Measurements from ENCODE around the gene FAM83G. TPM values are rescaled to one million over a fixed set of nuclear protein-coding genes. Genes with fewer than 3 reads are reported as not detected.

The FAM83G gene
- total and polyA plus RNA-seq, 8 donors: 2.9 to 12.1 (median 3.6) TPM

DNA sequence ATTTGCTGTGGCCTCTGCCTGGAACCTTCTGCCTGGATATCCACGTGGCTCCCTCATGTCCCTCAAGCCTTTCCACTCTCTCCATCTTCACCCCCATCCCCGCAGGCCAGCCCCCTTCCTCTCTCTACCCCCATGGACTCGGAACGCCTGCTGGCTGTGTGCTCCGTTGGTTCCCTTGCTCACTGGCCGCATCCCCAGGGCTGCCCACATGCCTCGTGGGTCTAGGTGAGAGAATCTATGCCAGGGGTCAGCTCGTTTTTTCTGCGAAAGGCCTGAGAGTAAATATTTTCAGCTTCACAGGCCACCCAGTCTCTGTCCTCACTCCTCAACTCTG is 40.6 kb downstream of the FAM83G start:
- H3K27me3 ChIP-seq: no peaks in the 10 kb centered on the region
- no peak overlapping the region for H3K4me3 ChIP-seq
- TF ChIP-seq, protein P1, sequence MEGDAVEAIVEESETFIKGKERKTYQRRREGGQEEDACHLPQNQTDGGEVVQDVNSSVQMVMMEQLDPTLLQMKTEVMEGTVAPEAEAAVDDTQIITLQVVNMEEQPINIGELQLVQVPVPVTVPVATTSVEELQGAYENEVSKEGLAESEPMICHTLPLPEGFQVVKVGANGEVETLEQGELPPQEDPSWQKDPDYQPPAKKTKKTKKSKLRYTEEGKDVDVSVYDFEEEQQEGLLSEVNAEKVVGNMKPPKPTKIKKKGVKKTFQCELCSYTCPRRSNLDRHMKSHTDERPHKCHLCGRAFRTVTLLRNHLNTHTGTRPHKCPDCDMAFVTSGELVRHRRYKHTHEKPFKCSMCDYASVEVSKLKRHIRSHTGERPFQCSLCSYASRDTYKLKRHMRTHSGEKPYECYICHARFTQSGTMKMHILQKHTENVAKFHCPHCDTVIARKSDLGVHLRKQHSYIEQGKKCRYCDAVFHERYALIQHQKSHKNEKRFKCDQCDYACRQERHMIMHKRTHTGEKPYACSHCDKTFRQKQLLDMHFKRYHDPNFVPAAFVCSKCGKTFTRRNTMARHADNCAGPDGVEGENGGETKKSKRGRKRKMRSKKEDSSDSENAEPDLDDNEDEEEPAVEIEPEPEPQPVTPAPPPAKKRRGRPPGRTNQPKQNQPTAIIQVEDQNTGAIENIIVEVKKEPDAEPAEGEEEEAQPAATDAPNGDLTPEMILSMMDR (IDR thresholded peaks at IDR 0.05): no peak
- H3K27ac ChIP-seq: no peak overlapping the region
- intact Hi-C loops (cut with DNase I): no loop called here
- H3K4me1 ChIP-seq: peaks cover 0 to 18% of the 10 kb centered on the region in 2 donors
- no peaks in the 10 kb centered on the region for H3K36me3 ChIP-seq
- DNase-seq (no peak), ATAC-seq (no peak)
- no peaks in the 10 kb centered on the region for H3K9me3 ChIP-seq

DNA sequence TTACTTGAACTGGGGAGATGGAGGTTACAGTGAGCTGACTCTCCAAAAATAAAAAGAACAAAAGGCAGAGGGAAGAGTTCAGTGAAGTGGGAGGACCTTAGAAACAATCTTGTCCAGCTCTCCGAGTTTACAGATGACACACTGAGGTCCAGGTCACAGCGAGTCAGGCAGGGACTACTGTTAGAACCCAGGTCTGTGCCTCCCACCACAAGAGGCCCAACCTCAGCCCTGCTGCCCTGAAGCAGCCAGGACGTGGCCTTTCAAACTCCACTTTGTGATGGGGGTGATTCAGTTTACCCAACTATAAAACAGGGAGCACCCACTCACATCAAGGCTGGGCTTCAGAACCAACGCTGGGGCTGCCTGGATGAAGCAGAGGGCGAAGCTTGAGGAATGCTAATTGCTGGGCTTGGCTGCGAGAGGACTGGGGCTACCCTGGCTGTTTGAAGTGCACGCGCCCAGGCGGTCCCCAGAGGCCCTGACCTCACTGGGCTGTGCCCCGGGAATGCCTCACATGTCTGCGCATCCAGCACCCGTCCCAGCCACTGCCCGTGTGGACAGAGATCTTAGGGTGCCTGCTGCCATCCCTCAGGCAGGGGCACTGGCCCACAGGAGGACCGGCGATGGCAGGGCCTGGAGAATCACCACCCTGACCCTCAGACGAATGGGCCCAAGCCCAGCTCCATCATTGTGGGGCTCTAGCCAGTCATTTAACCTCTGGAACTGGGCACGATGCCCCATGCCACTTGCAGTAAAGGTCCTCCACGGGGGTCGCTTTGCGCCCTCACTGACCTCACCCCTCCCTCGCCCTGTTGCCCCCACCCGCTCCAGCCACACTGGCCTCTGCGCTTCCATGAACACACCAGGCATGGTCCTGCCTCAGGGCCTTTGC is 41.2 kb downstream of the FAM83G start:
- Histone ChIP-seq H3K9me3 (no peaks in the 10 kb centered on the region), H3K27ac (no peak overlapping the region), H3K4me3 (no peak overlapping the region), H3K4me1 (peaks cover 0 to 12% of the 10 kb centered on the region in 2 donors), H3K36me3 (no peaks in the 10 kb centered on the region), H3K27me3 (no peaks in the 10 kb centered on the region)
- TF ChIP-seq, protein P1 (IDR thresholded peaks at IDR 0.05): no peak
- DNase-seq (peak in 1 of 4 donors; percentile 63), ATAC-seq (no peak)
- intact Hi-C loops (cut with DNase I): no loop called here

GRCh38 chr17:18962494-18962815 is 42.1 kb downstream of the FAM83G start:
- Histone ChIP-seq H3K36me3 (no peaks in the 10 kb centered on the region), H3K27me3 (no peaks in the 10 kb centered on the region), H3K4me3 (no peak overlapping the region), H3K27ac (no peak overlapping the region), H3K4me1 (peaks cover 0 to 3% of the 10 kb centered on the region in 2 donors), H3K9me3 (no peaks in the 10 kb centered on the region)
- intact Hi-C loops (cut with DNase I): no loop called here
- DNase-seq (peak in 1 of 4 donors; percentile 49), ATAC-seq (no peak)
- TF ChIP-seq, protein P1 (IDR thresholded peaks at IDR 0.05): no peak

DNA sequence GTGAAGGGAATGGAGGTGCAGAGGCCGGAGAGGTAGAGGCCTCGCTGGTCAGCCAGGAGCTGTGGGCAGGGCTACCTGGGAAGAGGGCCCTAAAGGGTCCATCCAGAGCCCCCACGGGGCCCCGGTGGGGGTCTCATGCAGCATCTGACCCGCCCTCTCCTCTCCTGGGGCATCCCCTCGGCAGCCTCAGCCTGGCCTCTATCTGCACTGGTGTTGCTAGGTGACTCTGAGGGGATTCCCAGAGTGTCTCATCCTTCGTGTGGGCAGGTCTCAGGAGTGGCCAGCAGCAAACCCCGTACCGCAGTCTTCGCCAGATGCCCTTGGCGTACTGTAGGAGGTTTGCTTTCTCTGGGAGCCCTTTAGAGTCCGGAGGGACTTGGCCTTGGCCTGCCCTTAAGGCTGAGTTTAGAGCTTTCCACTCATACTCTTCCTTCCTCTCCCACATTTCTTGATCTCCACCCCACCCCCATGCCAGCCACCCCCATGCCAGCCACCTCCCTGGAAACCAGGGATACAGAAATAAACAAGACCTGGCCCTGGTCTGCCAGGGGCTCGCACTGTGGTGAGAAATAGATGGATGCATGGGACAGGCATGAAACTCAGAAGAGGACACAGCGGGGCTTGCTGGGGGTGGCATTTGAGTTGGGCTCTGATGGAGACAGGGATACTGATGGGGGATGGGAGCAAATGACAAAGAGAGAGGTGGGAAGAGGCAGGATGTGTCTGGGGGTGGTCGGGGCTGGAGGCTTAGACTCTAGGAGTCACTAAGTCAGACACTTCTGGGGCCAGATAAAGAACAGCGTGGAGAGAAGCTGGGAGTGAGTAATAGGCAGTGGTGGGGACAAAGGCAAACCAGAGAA is 42.7 kb downstream of the FAM83G start:
- TF ChIP-seq, protein P1 (IDR thresholded peaks at IDR 0.05): no peak
- H3K27ac ChIP-seq: no peak overlapping the region
- no peak overlapping the region for H3K4me3 ChIP-seq
- ATAC-seq: peak; percentile 22
- intact Hi-C loops (cut with DNase I): no loop called here
- H3K27me3 ChIP-seq: no peaks in the 10 kb centered on the region
- no peaks in the 10 kb centered on the region for H3K36me3 ChIP-seq
- no peaks in the 10 kb centered on the region for H3K4me1 ChIP-seq
- no peaks in the 10 kb centered on the region for H3K9me3 ChIP-seq
- DNase-seq: peak in 1 of 4 donors; percentile 47

All from left lung (tissue), 10 donors.